ENCODE measurements around the gene CCT8. TPM values are rescaled to one million over a fixed set of nuclear protein-coding genes. Genes with fewer than 3 reads are reported as not detected.
A peak's percentile ranks its signal among the peaks of the same experiment; 100 is the strongest.

CCT8 gene
- total and polyA plus RNA-seq, 9 of the 15 experiments (the other 6 are each of a cell fraction or from before 2014, with no cell fraction given) = 451 to 1,153 (median 677) TPM

GRCh38 chr21:29052224-29052623 lies 21.2 kb downstream of the CCT8 start (continued):
- TF ChIP-seq, protein P1, sequence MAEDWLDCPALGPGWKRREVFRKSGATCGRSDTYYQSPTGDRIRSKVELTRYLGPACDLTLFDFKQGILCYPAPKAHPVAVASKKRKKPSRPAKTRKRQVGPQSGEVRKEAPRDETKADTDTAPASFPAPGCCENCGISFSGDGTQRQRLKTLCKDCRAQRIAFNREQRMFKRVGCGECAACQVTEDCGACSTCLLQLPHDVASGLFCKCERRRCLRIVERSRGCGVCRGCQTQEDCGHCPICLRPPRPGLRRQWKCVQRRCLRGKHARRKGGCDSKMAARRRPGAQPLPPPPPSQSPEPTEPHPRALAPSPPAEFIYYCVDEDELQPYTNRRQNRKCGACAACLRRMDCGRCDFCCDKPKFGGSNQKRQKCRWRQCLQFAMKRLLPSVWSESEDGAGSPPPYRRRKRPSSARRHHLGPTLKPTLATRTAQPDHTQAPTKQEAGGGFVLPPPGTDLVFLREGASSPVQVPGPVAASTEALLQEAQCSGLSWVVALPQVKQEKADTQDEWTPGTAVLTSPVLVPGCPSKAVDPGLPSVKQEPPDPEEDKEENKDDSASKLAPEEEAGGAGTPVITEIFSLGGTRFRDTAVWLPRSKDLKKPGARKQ (CRISPR knock-in tag; IDR thresholded peaks at IDR 0.05) = no peak
- TF ChIP-seq CBX3 (IDR thresholded peaks at IDR 0.05; ENCODE audit: borderline replicate concordance in 1 of 2, low read length in 2 of 2) = 0 out of 3 replicates have a peak, but pooled peaks of 1 of the 2 experiments have one; percentile 23
- no peak for TF ChIP-seq NCOR1 (IDR thresholded peaks at IDR 0.05)
- TF ChIP-seq, protein P2, sequence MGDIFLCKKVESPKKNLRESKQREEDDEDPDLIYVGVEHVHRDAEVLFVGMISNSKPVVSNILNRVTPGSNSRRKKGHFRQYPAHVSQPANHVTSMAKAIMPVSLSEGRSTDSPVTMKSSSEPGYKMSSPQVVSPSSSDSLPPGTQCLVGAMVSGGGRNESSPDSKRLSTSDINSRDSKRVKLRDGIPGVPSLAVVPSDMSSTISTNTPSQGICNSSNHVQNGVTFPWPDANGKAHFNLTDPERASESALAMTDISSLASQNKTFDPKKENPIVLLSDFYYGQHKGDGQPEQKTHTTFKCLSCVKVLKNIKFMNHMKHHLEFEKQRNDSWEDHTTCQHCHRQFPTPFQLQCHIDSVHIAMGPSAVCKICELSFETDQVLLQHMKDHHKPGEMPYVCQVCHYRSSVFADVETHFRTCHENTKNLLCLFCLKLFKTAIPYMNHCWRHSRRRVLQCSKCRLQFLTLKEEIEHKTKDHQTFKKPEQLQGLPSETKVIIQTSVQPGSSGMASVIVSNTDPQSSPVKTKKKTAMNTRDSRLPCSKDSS (IDR thresholded peaks at IDR 0.05; ENCODE audit: low read depth, partially characterized antibody) = no peak

DNA sequence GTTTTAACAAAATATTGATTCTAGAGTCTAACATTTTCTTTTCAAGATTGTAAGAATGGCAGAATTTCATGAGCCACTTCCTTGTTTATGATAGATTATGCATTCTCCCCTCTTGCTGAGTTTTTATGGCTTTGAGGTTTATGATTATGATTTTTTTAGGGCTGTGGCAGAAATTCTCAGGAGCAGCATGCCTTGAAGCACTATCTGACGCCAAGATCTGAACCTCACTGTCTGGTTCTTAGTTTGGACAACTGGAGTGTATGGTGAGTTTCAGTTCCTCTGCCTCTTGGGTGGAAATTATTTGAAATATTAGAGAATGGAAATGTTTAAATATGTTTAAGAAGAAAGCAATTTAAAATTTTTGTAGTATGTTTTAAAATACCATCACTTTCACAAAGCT lies 38.8 kb downstream of the CCT8 start:
- no TSS peak for BruUV-seq (replicated peaks)
- TF ChIP-seq SNRNP70 (optimal IDR thresholded peaks at IDR 0.05; ENCODE audit: low read depth, low read length) = no peak
- H3K27me3 ChIP-seq (ENCODE audit: control insufficient read depth in 2 of 2, insufficient read depth in 2 of 2, low read length in 2 of 2) = no peaks in the 10 kb centered on the region
- H3K4me3 ChIP-seq = no peak overlapping the region
- no peak overlapping the region for H2AFZ ChIP-seq (ENCODE audit: low read depth, low read length)
- CTCF ChIA-PET (ENCODE audit: low intra/inter-chr PET ratio) = no interaction called here
- H3K79me2 ChIP-seq (ENCODE audit: control insufficient read depth, insufficient read depth, low read length) = peaks cover 2% of the 10 kb centered on the region; the same call in 2 of the 3 replicates
- H3K4me1 ChIP-seq (replicated peaks in 1 of 2; ENCODE audit: control insufficient read depth in 2 of 2, insufficient read depth in 2 of 2, low read length in 2 of 2) = no peaks in the 10 kb centered on the region
- intact Hi-C loops (cut with micrococcal nuclease) (no loop called here), in situ Hi-C loops (cut with MboI) (no loop called here)
- H3K27ac ChIP-seq (ENCODE audit: extremely low read depth, low read depth, low read length) = no peak overlapping the region
- H3K4me2 ChIP-seq (ENCODE audit: insufficient read depth, low read length) = no peak overlapping the region
- no peak overlapping the region for H3K9ac ChIP-seq (ENCODE audit: insufficient read depth in 1 of 2, low read depth in 2 of 2, low read length in 2 of 2)
- H3K9me1 ChIP-seq (ENCODE audit: control insufficient read depth, insufficient read depth, low read length) = no peaks in the 10 kb centered on the region
- no peaks in the 10 kb centered on the region for H3K9me3 ChIP-seq (replicated peaks; ENCODE audit: control insufficient read depth, insufficient read depth, low read depth, low read length)
- FAIRE-seq (no peak), ATAC-seq (no peak), DNase-seq (ENCODE audit: extremely low read depth in 1 of 4, low spot score in 3 of 4) (no peak)
- POLR2A ChIA-PET = interaction anchor here (0.9 to 3.5 kb wide), 2 partner anchors 9 to 11 kb away, joined by 3 to 12 read pairs; partner anchors contain the start of gene USP16
- WGBS (ENCODE audit: insufficient coverage, low coverage, missing lambda C conversion rate) = 61% methylated on average over 1 of the region's 1 CpG
- H4K20me1 ChIP-seq (replicated peaks; ENCODE audit: control insufficient read depth, insufficient read depth, low read length) = no peaks in the 10 kb centered on the region
- peaks cover 94% of the 10 kb centered on the region for H3K36me3 ChIP-seq (ENCODE audit: control insufficient read depth, insufficient read depth, low read length)

Data from K562 (cell line).